Naive thymus-derived CD4-positive, alpha-beta T cell (primary cell): ENCODE data around the gene ZFAND2B. TPM values are rescaled to one million over a fixed set of nuclear protein-coding genes. Genes with fewer than 3 reads are reported as not detected.
A peak's percentile ranks its signal among the peaks of the same experiment; 100 is the strongest.

ENCODE experiments used
- ATAC-seq: fragments of 150-1000 bp; cut with Tn5 transposase; 2 replicates; pipeline ENCODE4 v1.10.0; 2021; ENCODE audit warnings: mild to moderate bottlenecking, moderate library complexity
- CTCF ChIA-PET: fragments of 350-600 bp; sonication (Branson Sonifier 250); formaldehyde crosslinking; loops from one replicate; lab custom pipeline; 2021; ENCODE audit warnings: antibody characterized with exemption; lab: Charles Lee
- POLR2A ChIA-PET: fragments of 350-600 bp; sonication (Branson Sonifier 250); formaldehyde crosslinking; loops from one replicate; lab custom pipeline; 2021; ENCODE audit warnings: antibody characterized with exemption, inconsistent platforms; lab: Charles Lee
- DNase-seq, 9 donors: peaks; one replicate each; pipeline versions ENCODE4 v3.0.0 to v3.0.0-alpha.2; 2020 to 2022; ENCODE audit warnings: mixed read lengths in 1 of 9
- H3K27ac ChIP-seq: one replicate; pipeline ENCODE4 v1.7.0; 2013; ENCODE audit warnings: mild to moderate bottlenecking, low read depth, low read length, moderate library complexity
- H3K27me3 ChIP-seq, 2 donors: one replicate each; pipeline ENCODE4 v1.7.0; 2013; ENCODE audit warnings: low read length in 2 of 2, mild to moderate bottlenecking in 2 of 2, moderate library complexity in 2 of 2; ENCODE audit not compliant: control insufficient read depth in 2 of 2, insufficient read depth in 2 of 2
- H3K36me3 ChIP-seq, 3 experiments: 1 replicate in 2 of 3; 2 replicates in 1 of 3; pipeline ENCODE4 v1.7.0; 2013; ENCODE audit warnings: low read length in 3 of 3, mild to moderate bottlenecking in 3 of 3, moderate library complexity in 1 of 3; ENCODE audit not compliant: insufficient read depth in 3 of 3, control insufficient read depth in 2 of 3
- H3K4me1 ChIP-seq, 2 donors: one replicate each; pipeline ENCODE4 v1.7.0; 2013; ENCODE audit warnings: low read length in 2 of 2, mild to moderate bottlenecking in 2 of 2, moderate library complexity in 1 of 2; ENCODE audit not compliant: control insufficient read depth in 2 of 2, insufficient read depth in 2 of 2
- H3K4me3 ChIP-seq: 2 replicates; pipeline ENCODE4 v1.7.0; 2013; ENCODE audit warnings: mild to moderate bottlenecking, low read length
- H3K9me3 ChIP-seq, 3 experiments: 1 replicate in 2 of 3; 2 replicates in 1 of 3; pipeline ENCODE4 v1.7.0; 2013; ENCODE audit warnings: low read length in 3 of 3; ENCODE audit not compliant: control insufficient read depth in 2 of 3
- H3K27ac Mint-ChIP-seq, 9 donors: one replicate each; pipeline ENCODE4 v1.8.0; 2020 to 2022; ENCODE audit warnings: mixed read lengths in 9 of 9, mild to moderate bottlenecking in 8 of 9, moderate library complexity in 5 of 9, inconsistent platforms in 2 of 9
- H3K27me3 Mint-ChIP-seq, 5 donors: one replicate each; pipeline ENCODE4 v1.8.0; 2021 to 2022; ENCODE audit warnings: mixed read lengths in 5 of 5, mild to moderate bottlenecking in 1 of 5
- H3K36me3 Mint-ChIP-seq, 5 donors: one replicate each; pipeline ENCODE4 v1.8.0; 2020 to 2022; ENCODE audit warnings: mixed read lengths in 5 of 5, mild to moderate bottlenecking in 3 of 5, inconsistent platforms in 1 of 5
- H3K4me1 Mint-ChIP-seq, 7 donors: one replicate each; pipeline ENCODE4 v1.8.0; 2020 to 2022; ENCODE audit warnings: mixed read lengths in 7 of 7, mild to moderate bottlenecking in 3 of 7, inconsistent platforms in 1 of 7
- H3K4me3 Mint-ChIP-seq, 10 donors: one replicate each; pipeline ENCODE4 v1.8.0; 2020 to 2022; ENCODE audit warnings: mild to moderate bottlenecking in 10 of 10, mixed read lengths in 10 of 10, moderate library complexity in 6 of 10, inconsistent platforms in 2 of 10
- H3K9me3 Mint-ChIP-seq, 11 donors: one replicate each; pipeline ENCODE4 v1.8.0; 2020 to 2022; ENCODE audit warnings: mixed read lengths in 11 of 11, mild to moderate bottlenecking in 4 of 11, inconsistent platforms in 1 of 11, moderate library complexity in 1 of 11
- intact Hi-C, 2 donors: fragments of 100-400 bp; cut with micrococcal nuclease; formaldehyde crosslinking; loops; one replicate each; pipeline ENCODE4 v1.15.1; 2023
- polyA plus RNA-seq, 2 donors: library from polyadenylated mRNA; unstranded; fragments of 300-500 nt; fragmentation: Illumina TruSeq; gene quantifications; one replicate each; pipeline ENCODE4 v1.2.3, GENCODE V29; 2021
- total RNA-seq, 6 experiments: library from RNA in 5 of 6; stranded (reverse) in 5 of 6; gene quantifications; 1 replicate in 5 of 6; 2 replicates in 1 of 6; pipeline ENCODE4 v1.2.3 and lab custom pipeline; 2021 to 2026

ZFAND2B gene
- total and polyA plus RNA-seq, 7 experiments from 2014 or later: 50.1 to 90.7 (median 72.4) TPM

DNA sequence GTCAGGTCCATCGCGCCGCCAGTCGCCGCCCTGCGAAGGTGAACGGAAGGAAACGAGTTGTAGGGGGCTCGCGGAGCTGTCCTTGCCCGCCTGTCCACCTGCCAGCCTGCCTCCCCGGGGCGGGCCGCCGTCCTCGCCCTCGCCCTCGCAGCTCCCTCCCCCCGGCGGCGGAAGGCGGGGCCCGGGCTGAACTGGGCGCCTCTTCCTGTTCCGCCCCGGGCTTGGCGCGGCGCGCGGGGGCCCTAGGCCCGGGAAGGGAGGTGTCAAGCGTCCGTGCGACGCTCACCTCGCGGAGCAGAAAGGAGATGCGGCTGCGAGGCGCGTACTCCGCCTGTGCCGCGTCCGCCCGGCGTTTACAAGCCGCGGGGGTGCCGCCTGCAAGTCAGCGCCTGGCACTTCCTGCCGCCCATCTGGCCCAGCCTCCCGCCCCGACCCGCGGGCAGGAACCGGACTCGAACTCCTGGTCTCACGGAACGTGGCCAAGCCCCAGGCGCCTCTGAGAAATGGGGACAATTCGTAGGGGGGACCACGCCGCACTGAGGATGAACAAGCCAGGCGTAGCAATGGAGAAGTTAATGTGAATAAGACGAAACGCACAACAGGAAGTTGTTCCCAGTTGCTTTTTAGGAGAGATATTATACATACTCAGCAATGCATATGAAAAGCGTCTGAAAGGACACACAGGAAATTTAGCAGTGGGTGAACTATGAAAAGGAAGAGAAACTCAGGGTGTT is 29.6 kb upstream of the ZFAND2B start, which contains the start of gene CNPPD1:
CNPPD1 (minus strand) TSS at position 108 of the 734 bp plus-strand sequence; CDS start at position 11, 97 bp downstream.
- peak; percentile 83 for ATAC-seq

DNA sequence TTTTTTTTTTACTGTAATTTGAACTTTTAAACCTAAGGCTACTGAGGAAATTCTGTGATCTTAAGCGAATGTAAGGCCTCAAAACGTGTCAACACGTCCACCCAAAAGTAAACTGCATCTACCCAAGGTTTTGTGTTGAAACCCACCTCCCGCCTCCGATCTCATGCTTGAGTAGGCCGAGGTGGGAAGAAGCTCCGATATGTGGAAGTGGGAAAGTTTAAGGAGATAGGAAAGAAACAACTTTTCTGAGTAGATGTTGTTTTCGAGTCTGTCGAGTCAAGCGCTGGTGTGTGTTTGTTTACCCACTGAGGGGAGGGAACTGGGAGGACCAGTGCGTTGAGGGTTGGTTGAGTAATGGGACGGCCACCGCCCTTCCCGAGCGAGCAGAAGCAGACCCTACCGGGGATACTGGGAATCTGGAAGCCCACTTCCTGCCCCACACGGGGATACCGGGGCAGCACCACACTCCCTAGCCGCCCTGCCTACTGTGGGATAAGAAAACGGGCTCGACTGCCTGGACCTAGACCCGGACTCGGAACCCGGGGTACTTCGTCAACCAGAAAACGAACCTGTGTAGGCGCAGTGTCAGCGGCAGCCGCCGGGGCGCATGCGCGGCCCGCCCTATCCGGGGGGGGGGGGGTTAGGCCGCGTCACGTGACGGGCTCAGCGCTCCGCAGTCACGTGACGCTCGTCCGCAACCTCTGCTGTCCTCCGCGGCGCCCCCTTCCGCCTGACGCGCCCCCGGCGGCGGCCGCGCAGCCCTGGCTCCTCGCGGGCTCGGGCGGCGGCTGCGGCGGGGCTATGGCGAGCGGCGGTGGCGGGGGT is 28.8 kb upstream of the ZFAND2B start, which contains the start of gene RETREG2:
RETREG2 (plus strand) TSS at position 724 of the 825 bp plus-strand sequence; CDS start at position 802, 78 bp downstream.
- peak within 1 kb of the TSS; percentile 97 to 100 (median 99) for H3K27ac Mint-ChIP-seq
- DNase-seq (peak; percentile 79 to 86 (median 83)), ATAC-seq (peak; percentile 73)
- H3K36me3 Mint-ChIP-seq: peaks cover 6 to 26% (median 13%) of the 10 kb centered on the region in 5 donors
- H3K4me3 Mint-ChIP-seq: peak within 1 kb of the TSS; percentile 90 to 99 (median 96)
- H3K4me1 ChIP-seq: peaks cover 44 to 47% of the 10 kb centered on the region in 2 donors
- H3K9me3 Mint-ChIP-seq: peaks cover 0 to 3% (median 0%) of the 10 kb centered on the region in 11 donors
- peak within 1 kb of the TSS; percentile 96 for H3K27ac ChIP-seq
- intact Hi-C loops: loop anchor here (1.0 to 5.0 kb wide), 23 partner anchors 17 to 960 kb away; partner anchors contain the start of genes ANKZF1 (in 2 of the 2), ATG9A (in 2 of the 2), CHPF (in 2 of the 2) and DNAJB2 (in 2 of the 2)
- no peaks in the 10 kb centered on the region for H3K27me3 Mint-ChIP-seq
- H3K4me1 Mint-ChIP-seq: peaks cover 48 to 80% (median 69%) of the 10 kb centered on the region in 7 donors
- CTCF ChIA-PET: interaction anchor here (0.6 to 7.2 kb wide), 3 partner anchors 30 to 74 kb away, joined by 3 to 54 read pairs (median 5); partner anchors contain the start of gene ZFAND2B
- peaks cover 21 to 54% (median 32%) of the 10 kb centered on the region in 3 experiments for H3K36me3 ChIP-seq
- no peaks in the 10 kb centered on the region for H3K27me3 ChIP-seq
- POLR2A ChIA-PET: interaction anchor here (0.6 to 10.4 kb wide), 14 partner anchors 9 to 210 kb away, joined by 4 to 343 read pairs (median 18); partner anchors contain the start of genes ABCB6, ANKZF1, ATG9A and DNAJB2
- H3K4me3 ChIP-seq: peak within 1 kb of the TSS; percentile 97
- no peaks in the 10 kb centered on the region for H3K9me3 ChIP-seq

More for the DNA sequence above, 29.6 kb upstream of the ZFAND2B start, which contains the start of gene CNPPD1:
- peaks cover 44 to 74% (median 65%) of the 10 kb centered on the region in 7 donors for H3K4me1 Mint-ChIP-seq
- CTCF ChIA-PET: interaction anchor here (0.6 to 7.2 kb wide), 9 partner anchors 16 to 365 kb away, joined by 3 to 54 read pairs (median 5); partner anchors contain the start of genes DNAJB2 and ZFAND2B
- intact Hi-C loops: loop anchor here (1.0 to 5.0 kb wide), 20 partner anchors 17 to 960 kb away; partner anchors contain the start of genes ANKZF1 (in 2 of the 2), ATG9A (in 2 of the 2), CHPF (in 2 of the 2) and DNAJB2 (in 2 of the 2)
- H3K27me3 Mint-ChIP-seq: no peaks in the 10 kb centered on the region
- H3K27me3 ChIP-seq: no peaks in the 10 kb centered on the region
- H3K4me3 ChIP-seq: peak within 1 kb of the TSS; percentile 97
- peak within 1 kb of the TSS; percentile 97 to 100 (median 99) for H3K27ac Mint-ChIP-seq
- peak within 1 kb of the TSS; percentile 90 to 99 (median 96) for H3K4me3 Mint-ChIP-seq
- no peaks in the 10 kb centered on the region for H3K9me3 ChIP-seq
- POLR2A ChIA-PET: interaction anchor here (0.5 to 10.4 kb wide), 31 partner anchors 8 to 935 kb away, joined by 3 to 343 read pairs (median 6); partner anchors contain the start of genes ABCB6, ANKZF1, ATG9A and DNAJB2
- H3K4me1 ChIP-seq: peaks cover 39 to 42% of the 10 kb centered on the region in 2 donors
- H3K36me3 ChIP-seq: peaks cover 24 to 54% (median 25%) of the 10 kb centered on the region in 3 experiments
- H3K9me3 Mint-ChIP-seq: peaks cover 0 to 3% (median 0%) of the 10 kb centered on the region in 11 donors
- H3K36me3 Mint-ChIP-seq: peaks cover 6 to 26% (median 13%) of the 10 kb centered on the region in 5 donors
- peak; percentile 82 to 94 (median 88) for DNase-seq
- H3K27ac ChIP-seq: peak within 1 kb of the TSS; percentile 96

DNA sequence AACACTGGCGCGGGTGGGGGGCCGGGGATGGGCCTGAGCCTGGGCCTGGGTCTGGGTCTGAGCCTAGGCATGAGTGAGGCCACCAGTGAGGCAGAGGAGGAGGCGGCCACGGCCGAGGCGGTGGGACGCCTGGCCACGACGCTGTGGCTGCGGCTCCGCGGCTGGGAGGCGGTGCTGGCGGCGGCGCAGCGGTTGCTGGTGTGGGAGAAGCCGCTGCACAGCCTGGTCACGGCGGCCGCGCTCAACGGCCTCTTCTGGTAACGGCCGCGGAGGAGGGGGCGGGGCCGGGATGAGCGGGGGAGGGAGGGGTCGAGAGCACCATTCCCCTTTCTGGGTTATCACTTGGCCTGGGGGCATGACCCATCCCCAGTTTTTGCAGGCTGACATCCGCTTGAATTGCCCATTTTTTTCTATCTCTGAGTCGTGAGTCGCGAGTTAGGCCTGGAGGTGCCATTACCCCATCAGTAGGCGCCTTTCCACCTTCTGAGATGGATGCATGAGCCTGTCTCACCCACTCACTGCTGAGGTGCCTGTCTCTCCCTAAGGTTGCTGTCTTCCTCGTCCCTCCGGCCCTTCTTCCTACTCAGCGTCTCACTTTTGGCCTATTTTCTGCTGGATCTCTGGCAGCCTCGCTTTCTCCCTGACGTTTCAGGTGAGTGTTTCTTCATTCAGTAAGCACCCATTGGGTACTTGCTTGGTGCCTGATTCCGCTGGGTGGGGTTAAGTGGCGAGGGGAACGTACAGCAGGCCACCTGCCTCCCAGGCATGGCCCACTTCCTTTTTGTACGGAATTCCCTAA is 28.0 kb upstream of the ZFAND2B start:
- DNase-seq: peak in 6 of 9 donors; percentile 29 to 53 (median 52)
- POLR2A ChIA-PET: interaction anchor here (1.0 to 5.4 kb wide), 7 partner anchors 15 to 209 kb away, joined by 4 to 47 read pairs (median 14); partner anchors contain the start of genes DNPEP and ZFAND2B
- Histone ChIP-seq H3K4me1 (peaks cover 44 to 48% of the 10 kb centered on the region in 2 donors), H3K27me3 (no peaks in the 10 kb centered on the region), H3K4me3 (peak overlapping the region; percentile 97), H3K9me3 (no peaks in the 10 kb centered on the region), H3K36me3 (peaks cover 26 to 56% (median 40%) of the 10 kb centered on the region in 3 experiments), H3K27ac (peak overlapping the region; percentile 96)
- Mint-ChIP-seq H3K4me1 (peaks cover 55 to 81% (median 75%) of the 10 kb centered on the region in 7 donors), H3K27me3 (no peaks in the 10 kb centered on the region), H3K36me3 (peaks cover 6 to 33% (median 13%) of the 10 kb centered on the region in 5 donors), H3K27ac (peak overlapping the region; percentile 85 to 97 (median 90)), H3K9me3 (peaks cover 0 to 1% (median 0%) of the 10 kb centered on the region in 11 donors), H3K4me3 (peak overlapping the region; percentile 85 to 99 (median 94))
- ATAC-seq: peak; percentile 0
- CTCF ChIA-PET: interaction anchor here (1.0 kb wide), 1 partner anchor 76 kb away, joined by 4 read pairs; no protein-coding TSS in a partner anchor
- intact Hi-C loops: loop anchor here (1.0 to 5.0 kb wide), 9 partner anchors 28 to 961 kb away; partner anchors contain the start of genes GMPPA (in 2 of the 2), AAMP (in 1 of the 2), ABCB6 (in 1 of the 2) and ARPC2 (in 1 of the 2)

DNA sequence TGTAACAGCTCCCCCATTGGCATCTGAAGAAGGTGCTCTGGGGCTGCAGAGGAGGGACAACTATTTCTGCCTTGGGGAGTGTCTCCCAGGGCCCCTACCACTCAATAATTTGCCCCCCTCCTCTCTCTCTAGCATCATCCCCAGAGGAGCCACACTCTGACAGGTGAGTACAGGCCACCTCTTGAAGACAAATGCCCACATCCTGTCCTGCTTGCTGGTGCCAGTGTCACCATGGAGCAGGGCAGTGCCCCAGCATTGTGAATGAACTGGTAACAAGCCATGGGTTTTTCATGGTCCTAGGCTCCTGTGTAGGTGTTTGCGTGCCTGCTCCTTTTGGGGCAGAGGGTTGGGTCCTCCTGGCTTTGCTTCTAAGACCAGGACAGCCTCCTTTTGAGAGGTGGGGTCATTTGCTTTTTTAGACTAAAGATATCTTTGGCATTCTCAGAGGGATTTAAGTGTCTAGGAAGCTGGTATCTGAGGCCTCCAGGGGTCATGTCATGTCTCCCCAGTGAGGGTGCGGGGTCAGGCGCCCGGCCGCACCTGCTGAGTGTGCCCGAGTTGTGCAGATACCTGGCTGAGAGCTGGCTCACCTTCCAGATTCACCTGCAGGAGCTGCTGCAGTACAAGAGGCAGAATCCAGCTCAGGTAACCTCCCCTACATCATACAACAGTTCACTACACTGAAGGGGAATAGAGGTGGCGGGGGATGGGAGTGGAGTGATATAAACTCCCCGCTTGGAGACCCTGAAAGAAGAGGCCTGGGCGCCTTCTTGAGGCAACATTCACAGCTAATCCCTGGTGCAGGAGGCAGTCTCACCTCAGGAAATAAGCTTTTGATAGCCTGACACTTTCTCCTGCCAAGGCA is 26.7 kb upstream of the ZFAND2B start:
- CTCF ChIA-PET: interaction anchor here (1.0 to 1.7 kb wide), 2 partner anchors 27 to 75 kb away, joined by 4 to 13 read pairs; partner anchors contain the start of gene ZFAND2B
- H3K9me3 Mint-ChIP-seq: peaks cover 0 to 1% (median 0%) of the 10 kb centered on the region in 11 donors
- DNase-seq (peak in 1 of 9 donors; percentile 17), ATAC-seq (no peak)
- Histone ChIP-seq H3K4me3 (no peak overlapping the region), H3K4me1 (peaks cover 37 to 40% of the 10 kb centered on the region in 2 donors), H3K27ac (peak overlapping the region; percentile 96), H3K9me3 (no peaks in the 10 kb centered on the region), H3K36me3 (peaks cover 24 to 53% (median 36%) of the 10 kb centered on the region in 3 experiments), H3K27me3 (no peaks in the 10 kb centered on the region)
- peaks cover 45 to 72% (median 69%) of the 10 kb centered on the region in 7 donors for H3K4me1 Mint-ChIP-seq
- intact Hi-C loops: loop anchor here (5.0 kb wide), 4 partner anchors 317 to 963 kb away; partner anchors contain the start of genes GMPPA (in 2 of the 2), AAMP (in 1 of the 2), ARPC2 (in 1 of the 2) and PNKD (in 1 of the 2)
- H3K27ac Mint-ChIP-seq: peak overlapping the region in 8 of 9 donors; percentile 86 to 97 (median 90)
- peaks cover 0 to 32% (median 4%) of the 10 kb centered on the region in 5 donors for H3K36me3 Mint-ChIP-seq
- H3K27me3 Mint-ChIP-seq: no peaks in the 10 kb centered on the region
- peak overlapping the region; percentile 85 to 99 (median 94) for H3K4me3 Mint-ChIP-seq
- POLR2A ChIA-PET: interaction anchor here (0.6 to 5.4 kb wide), 11 partner anchors 8 to 115 kb away, joined by 3 to 47 read pairs (median 5); partner anchors contain the start of genes GLB1L, STK16 and ZFAND2B
